DND-41 (cell line): Measurements from ENCODE around the gene TMEM204.

ENCODE experiments used
- EZH2 ChIP-seq: IDR thresholded peaks from 3 replicates; pipeline ENCODE4 v1.6.1; 2012; ENCODE audit warnings: borderline replicate concordance, low read depth, mild to moderate bottlenecking, moderate library complexity, low read length, inconsistent platforms; ENCODE audit not compliant: severe bottlenecking
- TF ChIP-seq, protein P1 (sequence below): IDR thresholded peaks from 2 replicates; pipeline ENCODE4 v1.5.1; 2012; ENCODE audit warnings: borderline replicate concordance, low read length, moderate library complexity, mild to moderate bottlenecking; ENCODE audit not compliant: poor library complexity, severe bottlenecking; ENCODE audit errors: extremely low read depth

DNA sequence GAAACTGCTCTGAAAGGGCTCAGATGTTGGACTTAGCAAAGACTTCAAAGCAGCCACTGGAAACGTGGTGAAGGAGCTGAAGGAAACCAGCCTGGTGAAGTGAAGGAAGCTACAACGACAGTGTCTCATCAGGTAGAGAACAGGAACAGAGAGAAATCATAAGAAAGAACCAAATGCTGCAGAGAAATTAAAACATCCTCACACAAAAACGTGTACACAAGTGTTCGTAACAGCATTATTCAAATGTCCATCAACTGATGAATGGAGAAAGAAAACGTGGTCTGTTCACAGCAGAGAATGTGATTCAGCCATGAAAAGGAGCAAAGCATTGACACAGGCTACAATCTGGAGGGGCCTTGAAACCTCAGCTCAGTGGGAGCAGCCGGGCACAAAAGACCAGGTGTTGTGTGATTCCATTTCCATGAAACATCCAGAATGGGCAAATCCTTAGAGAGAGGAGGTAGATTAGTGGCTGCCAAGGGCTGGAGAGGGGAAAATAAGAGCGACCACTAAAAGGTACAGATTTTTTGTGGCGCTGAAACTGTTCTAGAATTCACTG is 51.5 kb downstream of the TMEM204 start:
- TF ChIP-seq, protein P1, sequence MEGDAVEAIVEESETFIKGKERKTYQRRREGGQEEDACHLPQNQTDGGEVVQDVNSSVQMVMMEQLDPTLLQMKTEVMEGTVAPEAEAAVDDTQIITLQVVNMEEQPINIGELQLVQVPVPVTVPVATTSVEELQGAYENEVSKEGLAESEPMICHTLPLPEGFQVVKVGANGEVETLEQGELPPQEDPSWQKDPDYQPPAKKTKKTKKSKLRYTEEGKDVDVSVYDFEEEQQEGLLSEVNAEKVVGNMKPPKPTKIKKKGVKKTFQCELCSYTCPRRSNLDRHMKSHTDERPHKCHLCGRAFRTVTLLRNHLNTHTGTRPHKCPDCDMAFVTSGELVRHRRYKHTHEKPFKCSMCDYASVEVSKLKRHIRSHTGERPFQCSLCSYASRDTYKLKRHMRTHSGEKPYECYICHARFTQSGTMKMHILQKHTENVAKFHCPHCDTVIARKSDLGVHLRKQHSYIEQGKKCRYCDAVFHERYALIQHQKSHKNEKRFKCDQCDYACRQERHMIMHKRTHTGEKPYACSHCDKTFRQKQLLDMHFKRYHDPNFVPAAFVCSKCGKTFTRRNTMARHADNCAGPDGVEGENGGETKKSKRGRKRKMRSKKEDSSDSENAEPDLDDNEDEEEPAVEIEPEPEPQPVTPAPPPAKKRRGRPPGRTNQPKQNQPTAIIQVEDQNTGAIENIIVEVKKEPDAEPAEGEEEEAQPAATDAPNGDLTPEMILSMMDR = no peak
- TF ChIP-seq EZH2 = no peak
